ENCODE results near the gene ANKLE2. TPM values are rescaled to one million over a fixed set of nuclear protein-coding genes. Genes with fewer than 3 reads are reported as not detected.

The ANKLE2 gene
- total and polyA plus RNA-seq, 8 donors: 20.0 to 39.6 (median 23.6) TPM

DNA sequence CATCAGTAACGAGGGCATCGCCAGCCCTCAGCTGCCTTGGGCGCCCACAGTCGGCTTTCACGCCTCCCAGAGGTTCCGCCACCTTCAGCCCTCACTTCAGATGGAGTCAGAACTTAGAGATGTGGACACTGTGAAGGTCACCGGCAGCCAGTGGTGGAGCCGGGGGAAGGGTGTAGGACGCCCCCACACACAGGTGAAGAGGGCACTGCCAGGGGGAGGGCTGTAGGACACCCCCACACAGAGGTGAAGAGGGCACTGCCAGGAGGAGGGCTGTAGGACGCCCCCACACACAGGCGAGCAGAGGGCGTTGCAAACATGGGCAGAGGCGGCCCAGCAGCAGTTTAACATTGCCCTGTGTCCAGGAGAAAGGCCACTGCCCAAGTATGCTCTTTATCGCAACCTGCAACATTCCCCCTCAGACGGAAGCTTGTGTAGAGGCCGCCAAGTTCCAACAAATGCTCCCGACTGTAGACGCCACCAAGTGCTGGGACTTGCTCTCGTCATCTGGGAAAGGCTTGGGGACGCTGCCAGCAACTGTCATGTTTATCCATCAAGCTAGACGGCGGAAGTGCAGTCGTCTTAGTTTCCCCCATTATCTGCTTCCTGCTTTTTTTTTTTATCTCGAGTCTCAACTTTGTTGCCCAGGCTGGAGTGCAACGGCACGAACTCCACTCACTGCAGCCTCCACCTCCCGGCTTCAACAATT, 4.9 kb upstream of the ANKLE2 start:
- DNase-seq: peak in 1 of 6 donors; percentile 59
- Histone ChIP-seq H3K4me3 (no peak overlapping the region), H3K36me3 (peaks cover 0 to 5% (median 4%) of the 10 kb centered on the region in 3 donors), H3K4me1 (no peaks in the 10 kb centered on the region), H3K27me3 (no peaks in the 10 kb centered on the region), H3K9me3 (no peaks in the 10 kb centered on the region), H3K27ac (peak overlapping the region in 2 of 4 donors; percentile 21 to 41)
- no peak for FAIRE-seq
- TF ChIP-seq, protein P1, sequence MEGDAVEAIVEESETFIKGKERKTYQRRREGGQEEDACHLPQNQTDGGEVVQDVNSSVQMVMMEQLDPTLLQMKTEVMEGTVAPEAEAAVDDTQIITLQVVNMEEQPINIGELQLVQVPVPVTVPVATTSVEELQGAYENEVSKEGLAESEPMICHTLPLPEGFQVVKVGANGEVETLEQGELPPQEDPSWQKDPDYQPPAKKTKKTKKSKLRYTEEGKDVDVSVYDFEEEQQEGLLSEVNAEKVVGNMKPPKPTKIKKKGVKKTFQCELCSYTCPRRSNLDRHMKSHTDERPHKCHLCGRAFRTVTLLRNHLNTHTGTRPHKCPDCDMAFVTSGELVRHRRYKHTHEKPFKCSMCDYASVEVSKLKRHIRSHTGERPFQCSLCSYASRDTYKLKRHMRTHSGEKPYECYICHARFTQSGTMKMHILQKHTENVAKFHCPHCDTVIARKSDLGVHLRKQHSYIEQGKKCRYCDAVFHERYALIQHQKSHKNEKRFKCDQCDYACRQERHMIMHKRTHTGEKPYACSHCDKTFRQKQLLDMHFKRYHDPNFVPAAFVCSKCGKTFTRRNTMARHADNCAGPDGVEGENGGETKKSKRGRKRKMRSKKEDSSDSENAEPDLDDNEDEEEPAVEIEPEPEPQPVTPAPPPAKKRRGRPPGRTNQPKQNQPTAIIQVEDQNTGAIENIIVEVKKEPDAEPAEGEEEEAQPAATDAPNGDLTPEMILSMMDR (IDR thresholded peaks at IDR 0.05): no peak
- ATAC-seq: peak in 1 of 4 donors; percentile 5
- 49 to 58% methylated on average over 27 of the region's 27 CpGs for WGBS, 2 donors
- intact Hi-C loops (cut with DNase I): no loop called here

GRCh38 chr12:132765361-132765760, 3.7 kb upstream of the ANKLE2 start:
- ATAC-seq (no peak), DNase-seq (peak in 1 of 6 donors; percentile 26), FAIRE-seq (no peak)
- peaks cover 0 to 4% (median 0%) of the 10 kb centered on the region in 3 donors for H3K4me1 ChIP-seq
- H3K9me3 ChIP-seq: no peaks in the 10 kb centered on the region
- no peak overlapping the region for H3K4me3 ChIP-seq
- no peaks in the 10 kb centered on the region for H3K36me3 ChIP-seq
- no peaks in the 10 kb centered on the region for H3K27me3 ChIP-seq
- H3K27ac ChIP-seq: no peak overlapping the region
- 60 to 78% methylated on average over 11 of the region's 11 CpGs for WGBS, 2 donors
- intact Hi-C loops (cut with DNase I): no loop called here
- TF ChIP-seq, protein P1 (IDR thresholded peaks at IDR 0.05): no peak

DNA sequence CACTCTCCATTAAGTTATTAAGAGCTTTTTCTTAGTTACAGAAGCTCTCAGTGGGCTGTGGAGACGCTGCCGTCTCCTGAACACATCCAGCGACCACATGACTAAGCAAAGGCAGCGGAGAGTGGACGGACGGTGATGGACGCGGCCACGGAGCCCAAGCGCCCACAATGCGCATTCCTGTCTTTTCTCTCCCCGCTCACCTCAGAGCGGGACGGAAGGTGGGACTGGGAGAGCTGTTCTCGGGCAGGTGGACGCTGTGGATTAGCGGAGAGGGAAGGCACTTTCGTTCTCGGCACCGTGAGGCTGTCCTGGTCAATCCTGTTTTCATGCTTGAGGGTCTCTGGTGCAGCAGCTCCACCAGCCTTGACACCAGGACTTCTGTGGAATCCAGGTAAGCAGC, 2.6 kb upstream of the ANKLE2 start:
- DNase-seq (peak in 1 of 6 donors; percentile 43), ATAC-seq (no peak), FAIRE-seq (no peak)
- Histone ChIP-seq H3K9me3 (no peaks in the 10 kb centered on the region), H3K27me3 (no peaks in the 10 kb centered on the region), H3K4me1 (peaks cover 0 to 12% (median 0%) of the 10 kb centered on the region in 3 donors), H3K4me3 (no peak overlapping the region), H3K36me3 (no peaks in the 10 kb centered on the region), H3K27ac (no peak overlapping the region)
- TF ChIP-seq, protein P1 (IDR thresholded peaks at IDR 0.05): no peak
- intact Hi-C loops (cut with DNase I): no loop called here
- 91 to 93% methylated on average over 20 of the region's 20 CpGs for whole genome bisulfite sequencing, 2 donors

DNA sequence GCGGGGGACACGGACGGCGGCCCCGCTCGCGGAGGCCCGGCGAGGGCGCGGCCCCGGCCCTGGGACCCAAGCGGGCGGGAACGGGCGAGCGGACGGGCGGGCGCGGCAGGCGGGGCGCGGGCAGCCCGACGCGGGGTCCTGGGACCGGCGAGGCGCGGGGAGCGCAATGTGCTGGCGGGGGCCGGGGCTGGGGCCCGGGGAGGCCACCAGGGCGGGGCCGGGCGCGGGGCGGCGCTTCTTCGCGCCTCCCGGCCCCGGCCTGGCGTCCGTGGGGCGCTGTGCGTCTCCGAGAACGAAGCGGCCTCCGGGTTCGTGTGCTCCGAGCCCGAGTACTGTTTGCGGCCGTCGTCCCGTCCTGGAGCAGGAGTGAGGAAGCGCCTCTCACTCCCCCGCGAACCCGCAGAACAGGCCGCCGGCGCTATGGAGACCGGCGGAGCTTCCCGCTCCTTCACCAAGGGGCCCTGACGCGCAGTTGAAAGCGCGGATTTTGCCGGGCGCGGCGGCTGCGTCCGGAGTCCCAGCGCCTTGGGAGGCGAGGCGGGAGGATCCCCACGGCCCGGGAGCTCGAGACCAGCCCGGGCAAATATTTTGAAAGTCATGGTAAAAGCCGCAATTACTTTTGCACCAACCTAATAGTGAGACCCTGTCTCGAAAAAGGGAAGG, 420 bp upstream of the ANKLE2 start:
- peak overlapping the region; percentile 76 to 93 (median 86) for H3K27ac ChIP-seq
- peaks cover 0 to 12% (median 0%) of the 10 kb centered on the region in 3 donors for H3K4me1 ChIP-seq
- FAIRE-seq (no peak), DNase-seq (peak; percentile 82 to 95 (median 86)), ATAC-seq (peak; percentile 94 to 95 (median 94))
- H3K36me3 ChIP-seq: no peaks in the 10 kb centered on the region
- TF ChIP-seq, protein P1 (IDR thresholded peaks at IDR 0.05): peak in 1 of 4 donors; percentile 18
- no peaks in the 10 kb centered on the region for H3K27me3 ChIP-seq
- 1% methylated on average over 40 to 89 of the region's 89 CpGs for WGBS, 2 donors
- H3K9me3 ChIP-seq: no peaks in the 10 kb centered on the region
- peak overlapping the region; percentile 45 to 97 (median 58) for H3K4me3 ChIP-seq
- intact Hi-C loops (cut with DNase I): no loop called here

Measured in pancreas (tissue), 10 donors.